Activated T-helper 2 cell treated with anti-CD3 and anti-CD28 coated beads, Interferon-gamma antibody, Interleukin-2, Interleukin-4, amounts not matched to agents 10 μg/mL and 5 μg/mL and 100 μg/mL, durations not matched to agents 14 hours and 24 hours and 36 hours (primary cell): ENCODE data around the gene RFNG. TPM values are rescaled to one million over a fixed set of nuclear protein-coding genes. Genes with fewer than 3 reads are reported as not detected.

Source experiments
- DNase-seq: peaks from one replicate; pipeline ENCODE4 v3.0.0; 2021; ENCODE audit warnings: low spot score
- H3K27ac Mint-ChIP-seq: one replicate; pipeline ENCODE4 v1.8.0; 2021; ENCODE audit warnings: mixed read lengths
- H3K27me3 Mint-ChIP-seq: one replicate; pipeline ENCODE4 v1.8.0; 2021; ENCODE audit warnings: low read depth, mixed read lengths
- H3K36me3 Mint-ChIP-seq: one replicate; pipeline ENCODE4 v1.8.0; 2021; ENCODE audit warnings: low read depth, mixed read lengths
- H3K4me1 Mint-ChIP-seq: one replicate; pipeline ENCODE4 v1.8.0; 2021; ENCODE audit warnings: low read depth, mixed read lengths
- H3K4me3 Mint-ChIP-seq: one replicate; pipeline ENCODE4 v1.8.0; 2021; ENCODE audit warnings: low read depth, mild to moderate bottlenecking, moderate library complexity, mixed read lengths
- H3K9me3 Mint-ChIP-seq: one replicate; pipeline ENCODE4 v1.8.0; 2021; ENCODE audit warnings: mixed read lengths
- intact Hi-C: fragments of 100-400 bp; cut with micrococcal nuclease; formaldehyde crosslinking; loops from one replicate; pipeline ENCODE4 v1.15.1; 2023
- total RNA-seq: library from RNA; stranded (reverse); gene quantifications from 2 replicates; pipeline ENCODE4 v1.2.3, GENCODE V29; 2022

The RFNG gene
- total RNA-seq, 1 donor from 2014 or later = 21.8 TPM

DNA sequence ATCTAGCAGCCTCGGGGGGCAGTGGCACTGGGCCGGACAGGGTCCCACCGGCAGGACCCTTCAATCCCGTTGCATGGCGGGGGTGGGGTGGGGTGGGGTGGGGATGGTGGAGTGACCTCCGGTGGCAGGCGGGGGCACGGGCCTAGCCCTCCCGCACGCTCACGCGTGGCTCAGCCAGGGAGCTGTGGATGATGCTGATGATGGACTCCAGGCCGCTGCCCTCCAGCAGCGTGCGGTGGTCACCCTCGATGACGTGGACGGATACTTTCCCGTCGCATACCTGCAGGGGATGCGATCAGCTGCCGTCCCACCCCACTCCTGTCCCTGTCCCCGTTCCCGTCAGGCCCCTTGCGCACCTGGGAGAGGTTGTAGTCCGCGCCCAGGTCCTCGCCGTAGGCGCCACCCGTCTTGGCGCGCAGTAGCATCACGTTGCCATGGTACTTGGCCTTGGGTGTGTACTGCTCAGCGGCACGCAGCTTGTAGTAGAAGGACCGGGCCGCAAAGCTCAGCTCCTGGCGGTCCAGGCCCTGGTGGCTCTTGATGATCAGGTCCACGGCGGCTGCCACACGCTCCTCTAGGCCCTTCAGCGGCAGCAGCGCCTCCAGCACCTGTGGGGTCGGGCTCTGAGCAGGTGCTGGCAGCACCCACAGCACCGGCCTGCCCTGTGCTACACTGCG is 27.5 kb upstream of the RFNG start:
- Mint-ChIP-seq H3K27me3 (no peaks in the 10 kb centered on the region), H3K36me3 (peaks cover 32% of the 10 kb centered on the region), H3K4me3 (no peak overlapping the region), H3K9me3 (no peaks in the 10 kb centered on the region), H3K27ac (no peak overlapping the region), H3K4me1 (no peaks in the 10 kb centered on the region)
- intact Hi-C loops = no loop called here
- no peak for DNase-seq

DNA sequence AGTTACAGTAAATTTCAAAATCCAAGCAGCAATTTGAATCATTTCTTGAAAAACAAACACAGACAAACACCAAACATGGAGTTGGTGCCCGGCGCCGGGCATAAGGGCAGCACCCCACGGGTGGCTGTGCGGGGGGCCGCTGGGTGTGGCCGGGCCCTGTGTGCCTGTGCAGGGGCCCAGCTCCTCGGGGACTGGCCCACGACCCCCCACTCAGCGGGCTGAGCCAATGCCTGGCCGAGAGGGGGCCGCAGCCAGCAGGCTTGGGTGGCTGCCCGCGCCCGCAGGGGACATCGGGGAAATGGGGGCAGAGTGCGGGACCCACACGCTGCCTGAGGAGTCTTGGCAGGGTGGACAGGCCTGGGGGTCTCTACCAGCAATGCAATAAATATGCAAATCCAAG is 26.8 kb upstream of the RFNG start:
- intact Hi-C loops = no loop called here
- peaks cover 30% of the 10 kb centered on the region for H3K36me3 Mint-ChIP-seq
- no peaks in the 10 kb centered on the region for H3K9me3 Mint-ChIP-seq
- H3K27ac Mint-ChIP-seq = no peak overlapping the region
- DNase-seq = no peak
- no peak overlapping the region for H3K4me3 Mint-ChIP-seq
- no peaks in the 10 kb centered on the region for H3K27me3 Mint-ChIP-seq
- H3K4me1 Mint-ChIP-seq = no peaks in the 10 kb centered on the region

DNA sequence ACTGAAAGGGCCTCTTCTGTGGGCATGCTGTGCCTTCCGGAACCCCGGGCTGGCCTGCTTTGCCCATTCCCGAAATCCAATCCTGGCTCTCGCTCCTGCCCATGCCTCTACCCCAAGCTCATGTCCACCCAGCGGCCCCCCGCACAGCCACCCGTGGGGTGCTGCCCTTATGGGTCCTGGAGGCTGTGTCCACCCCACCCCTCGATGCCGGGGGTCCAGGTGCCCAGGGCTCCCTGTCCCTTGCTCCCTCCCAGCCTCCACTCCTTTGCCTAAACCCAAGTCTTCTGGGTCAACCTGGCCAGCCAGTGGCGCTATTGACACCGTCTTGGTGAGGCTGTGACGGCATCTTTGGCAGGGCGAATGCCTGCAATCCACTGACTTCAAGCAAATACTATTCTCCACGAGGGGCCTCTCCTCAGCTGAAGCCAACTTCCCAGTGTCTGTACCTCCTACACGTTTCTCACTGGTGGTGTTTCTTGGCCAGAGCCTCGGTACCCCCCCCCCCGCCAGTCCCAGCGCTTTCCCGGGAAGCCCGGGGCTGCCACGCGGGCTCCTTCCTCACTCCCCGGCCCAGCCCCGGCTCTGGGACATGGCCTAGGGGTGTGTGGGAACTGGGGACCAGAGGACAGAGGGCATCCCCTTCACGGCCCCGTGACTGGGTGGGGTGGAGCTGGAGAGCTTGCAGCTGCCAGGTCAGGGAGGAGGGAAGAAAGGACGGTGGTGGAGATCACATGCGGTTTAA is 26.2 kb upstream of the RFNG start:
- Mint-ChIP-seq H3K4me1 (no peaks in the 10 kb centered on the region), H3K36me3 (peaks cover 24% of the 10 kb centered on the region), H3K27me3 (no peaks in the 10 kb centered on the region), H3K9me3 (no peaks in the 10 kb centered on the region), H3K4me3 (no peak overlapping the region), H3K27ac (no peak overlapping the region)
- DNase-seq = no peak
- intact Hi-C loops = no loop called here

DNA sequence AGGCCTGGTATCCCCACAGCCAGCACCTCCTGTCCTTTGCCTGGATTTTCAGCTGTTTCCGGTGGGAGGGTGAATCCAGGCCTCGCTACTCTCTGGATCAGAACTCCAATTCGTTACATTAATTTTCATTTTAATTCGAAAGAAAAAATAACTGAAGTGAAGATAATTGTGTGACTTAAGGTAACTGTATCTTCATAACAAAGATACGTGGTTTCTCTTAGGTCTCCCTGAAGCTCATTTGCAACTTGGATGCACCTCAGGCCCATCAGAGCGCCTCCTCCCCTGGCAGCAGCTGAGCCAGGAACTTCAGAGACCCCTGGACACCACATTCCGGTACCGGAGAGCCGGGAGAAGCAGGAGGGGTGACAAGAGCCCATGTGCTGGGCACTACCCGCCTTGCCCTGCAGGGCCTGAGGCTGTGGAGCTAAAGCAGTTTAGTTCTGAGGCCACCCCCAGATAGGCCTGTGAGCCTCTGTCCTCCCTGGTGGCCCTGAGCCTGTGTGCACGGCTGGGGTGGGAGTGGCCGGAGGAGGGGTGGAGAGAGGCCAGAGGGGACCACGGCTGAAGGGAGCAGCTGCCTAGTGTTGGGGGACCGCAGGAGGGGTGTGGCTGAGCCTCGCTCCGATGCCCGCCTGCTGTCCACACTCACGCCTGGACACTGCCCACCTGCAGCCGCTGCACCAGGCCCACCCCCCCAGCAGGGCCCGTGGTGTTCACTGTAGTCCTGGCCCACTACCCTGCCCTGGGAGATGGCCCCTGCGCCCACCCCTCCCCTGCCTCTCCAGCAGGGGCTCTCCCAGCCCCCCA is 25.4 kb upstream of the RFNG start:
- H3K27me3 Mint-ChIP-seq = no peaks in the 10 kb centered on the region
- H3K27ac Mint-ChIP-seq = no peak overlapping the region
- no peaks in the 10 kb centered on the region for H3K9me3 Mint-ChIP-seq
- intact Hi-C loops = no loop called here
- peaks cover 23% of the 10 kb centered on the region for H3K36me3 Mint-ChIP-seq
- H3K4me1 Mint-ChIP-seq = no peaks in the 10 kb centered on the region
- H3K4me3 Mint-ChIP-seq = no peak overlapping the region
- no peak for DNase-seq

DNA sequence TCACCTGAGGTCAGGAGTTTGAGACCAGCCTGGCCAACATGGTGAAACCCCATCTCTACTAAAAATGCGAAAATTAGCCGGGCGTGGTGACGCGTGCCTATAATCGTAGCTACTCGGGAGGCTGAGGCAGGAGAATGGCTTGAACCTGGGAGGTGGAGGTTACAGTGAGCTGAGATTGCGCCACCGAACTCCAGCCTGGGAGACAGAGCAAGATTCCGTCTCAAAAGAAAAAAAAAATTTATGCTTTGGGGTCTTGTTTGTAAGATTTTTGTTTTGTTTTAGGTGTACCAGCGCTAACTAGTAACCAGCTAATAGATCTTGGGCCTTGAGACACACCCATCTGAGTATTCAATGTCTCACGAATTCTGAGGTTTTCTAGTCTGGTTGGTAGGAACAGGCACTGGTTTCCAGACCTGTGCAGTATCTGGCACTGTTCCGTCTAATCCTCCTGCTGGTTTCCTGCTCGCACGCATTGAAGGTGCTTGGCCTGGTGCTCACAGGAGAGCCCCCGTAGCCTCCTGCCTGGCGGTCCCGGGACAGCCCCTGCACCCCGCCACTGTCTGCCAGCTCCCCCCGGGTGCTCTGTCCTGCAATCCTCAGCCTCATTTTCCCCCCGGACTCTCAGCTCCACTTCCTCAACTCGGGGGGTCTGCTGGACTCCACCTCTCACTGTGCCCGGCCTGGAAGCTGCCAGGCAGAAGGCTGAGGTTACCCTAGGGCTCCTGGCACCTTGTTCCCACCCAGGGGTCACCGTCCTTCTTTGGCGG is 24.6 kb upstream of the RFNG start:
- DNase-seq = no peak
- no peak overlapping the region for H3K4me3 Mint-ChIP-seq
- no peak overlapping the region for H3K27ac Mint-ChIP-seq
- H3K4me1 Mint-ChIP-seq = no peaks in the 10 kb centered on the region
- peaks cover 23% of the 10 kb centered on the region for H3K36me3 Mint-ChIP-seq
- intact Hi-C loops = no loop called here
- H3K9me3 Mint-ChIP-seq = no peaks in the 10 kb centered on the region
- H3K27me3 Mint-ChIP-seq = no peaks in the 10 kb centered on the region

DNA sequence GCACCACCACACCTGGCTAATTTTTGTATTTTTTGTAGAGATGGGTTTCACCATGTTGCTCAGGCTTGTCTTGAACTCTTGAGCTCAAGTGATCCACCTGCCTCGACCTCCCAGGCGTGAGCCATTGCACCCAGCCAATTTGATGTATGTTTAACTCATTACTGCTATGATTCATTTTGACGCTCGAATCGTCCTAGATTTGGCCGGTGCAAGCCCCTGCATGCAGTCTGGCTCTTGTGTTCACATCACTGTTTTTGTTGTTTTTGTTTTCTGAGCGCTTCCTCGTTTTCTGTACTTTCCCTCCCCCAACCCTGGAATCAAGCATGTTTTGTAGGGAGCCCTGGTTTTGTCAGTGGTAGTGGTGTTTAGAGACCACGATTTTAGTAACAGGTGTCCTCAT is 21.8 kb upstream of the RFNG start:
- Mint-ChIP-seq H3K27ac (no peak overlapping the region), H3K4me3 (no peak overlapping the region), H3K4me1 (no peaks in the 10 kb centered on the region), H3K9me3 (no peaks in the 10 kb centered on the region), H3K36me3 (peaks cover 7% of the 10 kb centered on the region), H3K27me3 (no peaks in the 10 kb centered on the region)
- intact Hi-C loops = no loop called here
- DNase-seq = no peak

DNA sequence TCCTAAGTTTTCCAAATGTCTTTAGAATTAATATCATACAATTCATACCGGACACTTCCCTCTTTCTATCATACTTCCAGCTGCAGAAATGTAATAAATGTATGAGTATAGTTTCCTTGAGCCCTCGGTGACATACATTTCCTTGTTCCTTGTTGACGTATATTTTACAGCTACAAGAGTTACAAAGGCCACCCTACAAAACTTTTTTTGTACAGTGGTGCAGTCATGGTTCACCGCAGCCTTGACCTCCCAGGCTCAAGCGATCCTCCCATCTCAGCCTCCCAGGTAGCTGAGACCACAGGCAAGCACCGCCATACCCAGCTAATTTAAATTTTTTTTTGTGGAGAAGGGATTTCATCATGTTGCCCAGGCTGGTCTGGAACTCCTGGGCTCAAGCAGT is 21.2 kb upstream of the RFNG start:
- no peak for DNase-seq
- Mint-ChIP-seq H3K27ac (no peak overlapping the region), H3K27me3 (no peaks in the 10 kb centered on the region), H3K36me3 (peaks cover 2% of the 10 kb centered on the region), H3K9me3 (no peaks in the 10 kb centered on the region), H3K4me1 (no peaks in the 10 kb centered on the region), H3K4me3 (no peak overlapping the region)
- intact Hi-C loops = no loop called here

DNA sequence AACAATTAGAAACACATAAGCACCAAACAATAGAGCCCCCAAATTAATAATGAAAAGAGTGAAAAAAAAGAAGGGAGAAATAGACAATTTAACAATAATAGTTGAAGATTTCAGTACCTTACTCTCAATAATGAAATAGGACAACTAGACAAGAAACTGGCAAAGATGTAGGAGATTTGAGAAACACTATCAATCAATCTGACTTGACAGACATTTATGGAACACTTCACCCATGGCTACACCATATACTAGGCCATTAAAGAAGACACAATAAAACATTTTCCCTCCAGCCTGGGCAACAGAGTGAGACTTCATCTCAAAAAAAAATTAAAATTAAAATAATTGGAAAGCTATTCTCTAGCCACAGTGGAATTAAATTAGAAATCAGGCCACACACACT is 19.0 kb upstream of the RFNG start:
- Mint-ChIP-seq H3K36me3 (no peaks in the 10 kb centered on the region), H3K4me3 (no peak overlapping the region), H3K9me3 (no peaks in the 10 kb centered on the region), H3K27me3 (no peaks in the 10 kb centered on the region), H3K4me1 (no peaks in the 10 kb centered on the region), H3K27ac (no peak overlapping the region)
- no peak for DNase-seq
- intact Hi-C loops = no loop called here

DNA sequence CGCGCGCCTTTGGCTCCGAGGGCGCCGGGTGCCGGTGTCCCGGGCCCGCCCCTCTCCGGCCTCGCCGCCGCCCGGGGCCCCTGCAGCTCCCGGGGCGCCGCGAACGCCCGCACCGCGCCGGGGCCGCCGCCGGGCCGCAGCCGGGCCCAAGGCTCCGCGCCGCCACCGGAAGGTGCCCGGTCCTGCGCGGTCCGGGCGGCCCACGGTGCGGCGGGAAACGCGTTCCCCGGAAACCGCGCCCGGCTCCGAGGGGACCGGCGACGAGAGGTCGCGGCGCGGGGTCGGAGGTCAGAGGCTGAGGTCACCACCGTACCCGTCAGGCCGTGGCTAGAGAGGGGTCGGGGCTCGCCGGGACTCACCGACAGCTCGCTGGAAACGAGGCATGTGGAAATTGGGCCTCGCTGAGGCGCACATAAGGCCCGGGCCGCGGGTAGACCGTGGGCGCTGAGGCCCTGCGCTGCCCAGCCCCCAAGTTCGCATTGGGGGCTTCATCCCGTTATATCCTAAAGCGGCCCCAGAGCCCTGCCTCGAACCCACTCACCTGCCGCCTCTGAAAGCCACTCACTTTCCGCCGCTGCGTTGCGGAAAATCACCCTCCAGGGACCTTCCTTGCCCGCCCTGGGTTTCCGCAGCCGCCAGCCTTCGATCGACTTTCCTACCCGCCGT is 14.2 kb upstream of the RFNG start, which contains the start of gene DUS1L:
Gene DUS1L, minus strand, starts transcription at position 167 of the 666 bp plus-strand sequence. CDS start 745 bp downstream, outside the sequence.
- Mint-ChIP-seq H3K27me3 (no peaks in the 10 kb centered on the region), H3K36me3 (no peaks in the 10 kb centered on the region), H3K27ac (peak within 1 kb of the TSS; percentile 84), H3K4me3 (peak within 1 kb of the TSS; percentile 82), H3K4me1 (no peaks in the 10 kb centered on the region), H3K9me3 (no peaks in the 10 kb centered on the region)
- intact Hi-C loops = no loop called here
- DNase-seq = peak; percentile 69

DNA sequence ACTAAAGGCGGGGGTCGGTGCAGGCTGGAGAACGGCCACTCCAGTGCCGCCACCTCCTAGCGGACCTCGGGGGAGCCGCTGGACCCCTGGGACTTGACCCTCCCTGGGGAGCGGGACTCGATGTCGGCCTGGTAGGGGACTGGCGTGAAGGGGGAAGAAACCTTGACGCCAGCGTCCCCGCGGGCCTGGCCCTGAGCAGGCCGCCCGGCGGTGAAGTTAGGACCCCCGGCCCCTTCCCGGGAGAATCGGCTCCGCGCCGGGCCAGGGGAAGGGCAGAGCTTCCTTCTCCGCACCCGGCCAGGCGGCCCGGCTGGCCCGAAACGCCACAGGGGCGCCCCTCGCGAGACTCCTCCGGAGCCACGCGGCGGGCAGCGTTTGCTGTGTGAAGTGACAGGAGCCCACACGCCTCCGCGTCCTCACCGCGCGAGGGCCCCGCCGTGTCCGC is 13.6 kb upstream of the RFNG start:
- intact Hi-C loops = no loop called here
- peak overlapping the region; percentile 66 for H3K4me3 Mint-ChIP-seq
- peak; percentile 25 for DNase-seq
- H3K27me3 Mint-ChIP-seq = no peaks in the 10 kb centered on the region
- no peaks in the 10 kb centered on the region for H3K9me3 Mint-ChIP-seq
- H3K36me3 Mint-ChIP-seq = peaks cover 1% of the 10 kb centered on the region
- no peaks in the 10 kb centered on the region for H3K4me1 Mint-ChIP-seq
- no peak overlapping the region for H3K27ac Mint-ChIP-seq

DNA sequence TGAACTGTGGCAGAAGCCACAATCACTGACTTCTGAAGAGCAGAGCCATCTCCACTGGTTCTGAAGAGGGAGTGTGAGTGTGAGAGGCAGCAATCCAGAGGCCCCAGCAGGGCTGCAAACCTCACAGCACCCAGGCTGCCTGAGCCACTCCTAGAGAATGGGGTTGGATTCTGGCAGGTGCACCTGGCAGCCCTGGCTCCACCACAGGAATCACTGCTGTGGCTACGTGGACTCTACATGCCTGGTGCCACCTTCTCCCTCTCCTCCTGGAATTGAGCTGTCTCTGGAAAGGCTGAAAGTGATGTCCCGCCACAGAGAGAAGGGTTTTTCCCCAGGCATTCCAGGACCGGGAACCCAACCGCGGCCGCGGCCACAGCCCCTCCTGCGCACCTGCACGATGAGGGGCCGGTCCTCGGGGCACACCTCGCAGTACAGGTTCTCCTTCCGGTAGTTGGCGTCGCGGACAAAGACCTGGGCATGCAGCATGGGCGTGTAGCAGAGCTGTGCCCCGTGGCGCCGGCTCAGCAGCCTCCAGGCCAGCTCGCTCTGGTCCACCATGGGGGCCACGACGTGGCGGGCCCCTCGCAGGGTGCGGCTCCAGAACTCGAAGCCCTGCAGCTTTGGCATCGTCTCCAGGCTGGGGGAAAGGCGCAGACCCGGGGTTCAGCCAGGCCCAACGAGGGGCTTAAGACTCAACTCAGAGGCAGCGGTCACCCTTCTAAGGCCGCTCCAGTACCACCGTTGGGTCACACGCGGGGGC is 13.0 kb upstream of the RFNG start:
- peaks cover 4% of the 10 kb centered on the region for H3K36me3 Mint-ChIP-seq
- H3K4me3 Mint-ChIP-seq = peak overlapping the region; percentile 66
- intact Hi-C loops = no loop called here
- no peaks in the 10 kb centered on the region for H3K9me3 Mint-ChIP-seq
- DNase-seq = no peak
- H3K4me1 Mint-ChIP-seq = no peaks in the 10 kb centered on the region
- H3K27ac Mint-ChIP-seq = no peak overlapping the region
- no peaks in the 10 kb centered on the region for H3K27me3 Mint-ChIP-seq
